NCI-H1417 (cell line): ENCODE results near the gene CA6.
"Not testable (repeated sequence)": the region's sequence is repeated elsewhere in the genome, so short reads cannot be mapped to it uniquely, and the experiment has no call there.

Experiments used
- DNase-seq, 3 experiments: peaks; one replicate each; lab custom pipeline; 2025; lab: John Stamatoyannopoulos, UW

Gene CA6

GRCh38 chr1:8969937-8970336 is 24.3 kb downstream of the CA6 start:
- DNase-seq = no peak

GRCh38 chr1:8970870-8971337 is 25.2 kb downstream of the CA6 start:
- DNase-seq = no peak

DNA sequence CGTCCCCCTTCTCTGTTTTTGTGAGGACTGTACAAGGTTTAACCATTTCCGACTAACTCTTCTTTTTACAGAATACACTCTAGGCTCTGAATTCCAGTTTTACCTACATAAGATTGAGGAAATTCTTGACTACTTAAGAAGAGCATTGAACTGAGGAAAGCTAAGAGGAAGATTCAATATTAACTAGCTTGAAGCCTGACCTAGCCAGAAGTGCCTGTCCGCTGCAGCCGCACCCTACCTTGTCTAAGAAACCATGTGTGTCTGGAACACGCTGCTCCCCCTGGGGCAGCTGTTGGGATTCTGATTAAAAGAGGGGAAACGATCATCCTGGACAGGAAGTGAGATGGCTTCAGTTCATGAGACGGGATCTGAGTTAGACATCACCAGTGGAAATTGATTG is 28.9 kb downstream of the CA6 start:
- DNase-seq = no peak

DNA sequence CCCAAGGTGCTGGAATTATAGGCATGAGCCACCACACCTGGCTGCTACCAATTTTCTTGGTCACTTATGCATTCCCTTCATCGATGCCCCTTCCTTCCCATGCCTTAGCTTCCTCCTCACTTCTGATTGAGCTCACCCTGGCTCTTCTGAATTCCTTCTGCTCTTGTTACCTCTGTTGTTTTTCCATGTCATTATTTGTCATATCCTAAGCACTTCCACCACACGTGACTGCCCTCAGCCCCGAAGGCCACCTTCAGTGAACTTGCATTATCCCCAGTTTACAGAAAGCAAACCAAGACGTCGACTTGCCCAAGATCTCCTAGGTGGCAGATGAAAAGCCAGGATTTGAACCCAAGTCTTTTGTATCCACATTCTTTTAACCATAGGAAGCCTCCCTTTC is 30.7 kb downstream of the CA6 start:
- DNase-seq = no peak

- DNase-seq = no peak
Measured at GRCh38 chr1:8976896-8977450, 31.3 kb downstream of the CA6 start.

DNA sequence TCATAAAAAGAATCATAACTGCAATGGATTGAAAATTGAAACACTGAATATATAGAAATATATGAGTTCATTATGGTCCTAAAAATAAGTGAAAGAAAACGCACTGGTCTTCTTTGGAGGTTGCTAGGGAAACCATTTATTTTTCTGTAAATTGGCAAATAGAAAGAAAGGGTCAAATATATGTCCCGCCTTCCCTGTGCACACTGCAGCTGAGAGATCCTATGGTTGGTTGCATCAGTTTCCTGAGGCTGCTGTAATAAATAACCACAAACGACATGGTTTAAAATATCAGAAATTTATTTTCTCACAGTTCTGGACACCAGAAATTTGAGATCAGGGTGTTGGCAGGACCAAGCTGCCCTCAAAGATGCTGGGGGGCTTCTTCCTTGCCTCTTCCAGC is 35.0 kb downstream of the CA6 start:
- DNase-seq = no peak

DNA sequence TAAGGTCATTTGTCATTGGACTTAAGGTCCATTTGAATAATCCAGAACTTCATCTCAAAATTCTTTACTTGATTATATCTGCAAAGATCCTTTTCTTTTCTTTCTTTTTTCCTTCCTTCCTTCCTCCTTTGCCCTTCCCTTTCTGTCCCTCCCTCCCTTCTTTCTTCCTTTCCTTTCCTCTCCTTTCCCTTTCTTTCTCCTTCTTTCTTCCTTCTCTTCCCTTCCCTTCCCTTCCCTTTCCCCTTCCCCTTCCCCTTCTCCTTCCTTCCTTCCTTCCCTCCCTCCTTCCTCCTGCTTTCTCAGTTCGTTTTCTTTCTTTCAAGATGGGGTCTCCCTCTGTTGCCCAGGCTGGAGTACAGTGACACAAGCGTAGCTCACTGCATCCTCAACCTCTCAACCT is 35.5 kb downstream of the CA6 start:
- DNase-seq = no peak

GRCh38 chr1:8984203-8984602 is 38.5 kb downstream of the CA6 start:
- no peak for DNase-seq

DNA sequence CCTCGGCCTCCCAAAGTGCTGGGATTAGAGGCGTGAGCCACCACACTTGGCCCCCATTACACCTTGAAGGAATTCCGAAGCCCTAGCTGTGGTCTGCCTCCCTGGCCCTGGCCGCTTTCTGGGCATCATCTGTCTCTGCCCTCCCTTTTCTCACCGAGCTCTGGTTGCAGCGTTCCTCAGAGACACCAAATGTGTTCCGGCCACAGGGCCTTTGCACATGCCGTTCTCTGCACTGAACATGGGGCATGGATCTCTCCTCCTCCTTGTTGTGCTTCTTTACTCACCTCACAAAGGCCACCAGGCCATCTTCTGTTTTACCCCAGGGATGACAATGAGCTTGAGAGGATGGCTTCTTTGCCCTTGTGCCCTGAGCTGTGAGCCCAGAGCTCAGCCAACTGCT is 39.3 kb downstream of the CA6 start:
- no peak for DNase-seq

DNA sequence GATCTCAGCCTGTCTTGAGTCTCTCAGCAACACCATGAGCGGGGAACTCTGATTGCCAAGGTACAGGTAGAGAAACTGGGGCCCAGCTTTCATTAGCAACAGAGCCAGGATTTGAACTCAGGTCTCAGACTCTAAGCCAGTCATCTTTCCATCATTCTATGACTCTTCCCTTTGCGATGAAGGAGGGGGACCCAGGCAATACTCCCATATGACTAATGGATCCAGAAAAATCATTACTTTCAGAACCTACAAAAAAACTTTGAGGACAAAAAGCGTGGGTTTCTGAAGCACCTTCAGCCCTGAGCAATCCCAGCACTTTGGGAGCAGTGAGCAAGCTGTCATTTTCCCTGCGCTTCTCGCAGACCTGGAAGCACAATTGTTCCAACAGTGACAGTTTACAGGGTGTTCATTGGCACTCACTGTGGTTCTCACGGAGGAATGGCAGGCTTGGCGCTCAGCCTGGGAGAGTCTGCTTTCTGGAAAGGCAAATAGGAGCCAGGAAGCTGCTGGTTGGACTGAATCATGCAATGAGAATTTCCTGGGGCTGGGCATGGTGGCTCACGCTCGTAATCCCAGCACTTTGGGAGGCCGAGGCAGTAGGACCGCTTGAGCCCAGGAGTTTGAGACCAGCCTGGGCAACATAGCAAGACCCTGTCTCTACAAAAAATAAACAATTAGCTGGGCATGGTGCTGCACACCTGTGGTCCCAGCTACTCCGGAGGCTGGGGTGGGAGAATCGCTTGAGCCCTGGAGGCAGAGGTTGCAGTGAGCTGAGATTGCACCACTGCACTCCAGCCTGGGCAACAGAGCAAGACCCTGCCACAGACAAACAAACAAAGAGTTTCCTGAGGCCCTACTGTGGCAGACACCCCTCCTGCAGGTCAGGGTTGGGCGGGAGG is 40.5 kb downstream of the CA6 start:
- no peak for DNase-seq

DNA sequence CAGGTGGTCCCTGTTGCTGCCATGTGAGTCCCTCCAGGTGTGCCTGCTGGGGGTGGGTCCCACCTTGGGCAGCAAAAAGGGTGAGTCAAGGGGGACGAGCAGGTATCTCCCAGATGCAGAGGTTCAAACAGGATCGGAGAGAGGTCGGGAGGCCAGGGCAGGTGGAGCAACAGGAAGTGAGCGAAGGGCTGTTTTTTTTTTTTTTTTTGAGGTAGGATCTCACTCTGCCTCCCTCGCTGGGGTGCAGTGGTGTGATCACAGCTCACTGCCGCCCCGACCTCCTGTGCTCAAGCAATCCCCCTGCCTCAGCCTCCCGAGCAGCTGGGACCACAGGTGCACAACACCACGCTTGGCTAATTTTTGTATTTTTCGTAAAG is 41.1 kb downstream of the CA6 start:
- DNase-seq = no peak

- DNase-seq = peak; percentile 10 to 51 (median 20)
Measured at GRCh38 chr1:8987881-8988617, 42.4 kb downstream of the CA6 start.

DNA sequence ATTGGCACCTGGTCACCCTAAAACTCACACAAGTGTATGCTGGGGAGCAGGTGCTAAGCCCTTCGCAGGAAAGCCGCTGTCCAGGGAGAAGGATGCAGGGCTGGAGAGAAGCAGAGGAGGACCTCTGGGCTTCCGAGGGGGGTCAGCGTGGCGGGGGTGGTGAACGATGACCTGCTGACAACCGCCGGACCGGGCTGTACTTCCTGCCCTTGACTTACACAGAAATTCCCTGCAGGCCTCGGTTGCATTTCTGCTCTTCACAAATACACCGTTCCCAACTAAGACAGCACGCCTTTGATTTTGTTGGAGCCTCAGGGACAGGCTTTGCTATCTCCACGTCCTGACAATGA is 42.9 kb downstream of the CA6 start:
- DNase-seq = no peak

DNA sequence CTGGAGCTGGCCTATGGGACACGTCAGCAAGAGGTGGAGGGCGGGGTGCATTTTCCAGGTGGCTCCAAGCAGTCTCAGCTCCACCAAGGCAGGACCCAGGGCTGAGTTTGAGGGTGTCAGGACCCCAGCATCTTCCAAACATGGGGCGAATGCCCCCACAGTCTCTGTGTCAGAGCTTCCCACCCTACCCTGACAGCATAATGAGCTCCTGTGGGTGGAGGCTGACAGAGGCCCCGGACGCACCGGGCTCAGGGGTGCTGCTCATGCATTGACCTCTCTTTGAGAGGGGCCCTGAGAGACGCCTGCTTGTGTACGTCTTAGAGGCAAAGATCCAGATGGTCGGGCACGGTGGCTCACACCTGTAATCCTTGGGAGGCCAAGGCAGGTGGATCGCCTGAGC is 43.4 kb downstream of the CA6 start:
- no peak for DNase-seq

DNA sequence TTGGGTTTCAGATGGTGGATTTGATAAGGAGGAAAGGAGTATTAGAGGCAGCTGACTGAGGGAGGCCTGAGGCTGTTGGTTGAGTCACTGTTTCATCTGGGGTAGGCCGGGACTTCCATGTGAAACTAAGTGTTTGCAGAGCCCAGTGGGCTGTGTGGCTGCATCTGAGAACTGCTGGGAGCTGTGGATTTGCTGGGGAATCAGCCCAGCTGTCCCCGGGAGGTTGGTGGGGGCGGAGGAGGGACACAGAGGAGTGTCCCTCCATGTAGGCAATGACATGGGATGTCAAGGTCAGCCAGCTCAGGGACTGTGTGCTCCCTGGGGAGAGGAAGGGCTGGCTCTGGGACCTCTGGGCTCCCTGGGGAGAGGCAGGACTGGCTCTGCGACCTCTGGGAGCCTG is 44.2 kb downstream of the CA6 start:
- no peak for DNase-seq

- DNase-seq = no peak
Measured at GRCh38 chr1:8992936-8993687, 47.4 kb downstream of the CA6 start.

- not testable (repeated sequence) for DNase-seq
Measured at GRCh38 chr1:8993962-8994675, 48.5 kb downstream of the CA6 start.

GRCh38 chr1:9001534-9002214 is 56.0 kb downstream of the CA6 start:
- not testable (repeated sequence) for DNase-seq

- not testable (repeated sequence) for DNase-seq
Measured at GRCh38 chr1:9002215-9002560, 56.5 kb downstream of the CA6 start.

- DNase-seq = no peak
Measured at GRCh38 chr1:9004031-9004699, 58.5 kb downstream of the CA6 start.
